ENCODE results near the gene SHROOM1.

DNA sequence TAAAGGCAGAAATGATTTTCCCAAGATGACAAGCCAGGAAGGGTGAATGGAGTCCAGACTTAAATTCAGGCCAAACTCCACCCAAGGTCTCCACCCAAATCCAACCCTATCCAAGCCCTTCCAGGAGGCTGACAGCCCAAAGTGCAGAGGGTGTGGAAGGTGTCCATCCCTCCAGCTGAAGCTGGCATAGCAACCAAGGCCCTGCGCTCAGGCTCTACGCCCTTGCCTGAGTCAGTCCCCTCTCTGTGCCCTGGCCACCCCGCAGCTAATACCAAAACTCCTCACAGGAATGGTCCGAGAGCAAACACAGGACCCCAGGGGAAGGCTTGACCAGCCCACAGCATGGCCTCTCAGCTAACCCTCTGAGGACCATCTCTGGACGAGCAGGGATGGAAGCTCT is 55.6 kb downstream of the SHROOM1 start:
- TF ChIP-seq TOE1 (IDR thresholded peaks at IDR 0.05; ENCODE audit: borderline replicate concordance) (no peak), TOE1 (CRISPR knock-in tag; IDR thresholded peaks at IDR 0.05; ENCODE audit: borderline replicate concordance, low read depth) (no peak), BRD4 (IDR thresholded peaks at IDR 0.05) (no peak), MAX (CRISPR knock-in tag; IDR thresholded peaks at IDR 0.05) (no peak), NR2F6 (CRISPR knock-in tag; IDR thresholded peaks at IDR 0.05) (no peak), RCOR1 (IDR thresholded peaks at IDR 0.05; ENCODE audit: borderline replicate concordance in 1 of 2, low read depth in 2 of 2, low read length in 2 of 2) (no peak), HMBOX1 (IDR thresholded peaks at IDR 0.05) (no peak), HDAC2 (IDR thresholded peaks at IDR 0.05) (no peak), FOXK1 (CRISPR knock-in tag; IDR thresholded peaks at IDR 0.05; ENCODE audit: borderline replicate concordance) (no peak), ELF1 (tag; IDR thresholded peaks at IDR 0.05) (no peak), MTA3 (IDR thresholded peaks at IDR 0.05; ENCODE audit: borderline replicate concordance) (no peak)
- TF ChIP-seq, protein P1, sequence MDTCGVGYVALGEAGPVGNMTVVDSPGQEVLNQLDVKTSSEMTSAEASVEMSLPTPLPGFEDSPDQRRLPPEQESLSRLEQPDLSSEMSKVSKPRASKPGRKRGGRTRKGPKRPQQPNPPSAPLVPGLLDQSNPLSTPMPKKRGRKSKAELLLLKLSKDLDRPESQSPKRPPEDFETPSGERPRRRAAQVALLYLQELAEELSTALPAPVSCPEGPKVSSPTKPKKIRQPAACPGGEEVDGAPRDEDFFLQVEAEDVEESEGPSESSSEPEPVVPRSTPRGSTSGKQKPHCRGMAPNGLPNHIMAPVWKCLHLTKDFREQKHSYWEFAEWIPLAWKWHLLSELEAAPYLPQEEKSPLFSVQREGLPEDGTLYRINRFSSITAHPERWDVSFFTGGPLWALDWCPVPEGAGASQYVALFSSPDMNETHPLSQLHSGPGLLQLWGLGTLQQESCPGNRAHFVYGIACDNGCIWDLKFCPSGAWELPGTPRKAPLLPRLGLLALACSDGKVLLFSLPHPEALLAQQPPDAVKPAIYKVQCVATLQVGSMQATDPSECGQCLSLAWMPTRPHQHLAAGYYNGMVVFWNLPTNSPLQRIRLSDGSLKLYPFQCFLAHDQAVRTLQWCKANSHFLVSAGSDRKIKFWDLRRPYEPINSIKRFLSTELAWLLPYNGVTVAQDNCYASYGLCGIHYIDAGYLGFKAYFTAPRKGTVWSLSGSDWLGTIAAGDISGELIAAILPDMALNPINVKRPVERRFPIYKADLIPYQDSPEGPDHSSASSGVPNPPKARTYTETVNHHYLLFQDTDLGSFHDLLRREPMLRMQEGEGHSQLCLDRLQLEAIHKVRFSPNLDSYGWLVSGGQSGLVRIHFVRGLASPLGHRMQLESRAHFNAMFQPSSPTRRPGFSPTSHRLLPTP (IDR thresholded peaks at IDR 0.05; ENCODE audit: borderline replicate concordance, extremely low read depth, insufficient read length) = no peak
- TF ChIP-seq, protein P2, sequence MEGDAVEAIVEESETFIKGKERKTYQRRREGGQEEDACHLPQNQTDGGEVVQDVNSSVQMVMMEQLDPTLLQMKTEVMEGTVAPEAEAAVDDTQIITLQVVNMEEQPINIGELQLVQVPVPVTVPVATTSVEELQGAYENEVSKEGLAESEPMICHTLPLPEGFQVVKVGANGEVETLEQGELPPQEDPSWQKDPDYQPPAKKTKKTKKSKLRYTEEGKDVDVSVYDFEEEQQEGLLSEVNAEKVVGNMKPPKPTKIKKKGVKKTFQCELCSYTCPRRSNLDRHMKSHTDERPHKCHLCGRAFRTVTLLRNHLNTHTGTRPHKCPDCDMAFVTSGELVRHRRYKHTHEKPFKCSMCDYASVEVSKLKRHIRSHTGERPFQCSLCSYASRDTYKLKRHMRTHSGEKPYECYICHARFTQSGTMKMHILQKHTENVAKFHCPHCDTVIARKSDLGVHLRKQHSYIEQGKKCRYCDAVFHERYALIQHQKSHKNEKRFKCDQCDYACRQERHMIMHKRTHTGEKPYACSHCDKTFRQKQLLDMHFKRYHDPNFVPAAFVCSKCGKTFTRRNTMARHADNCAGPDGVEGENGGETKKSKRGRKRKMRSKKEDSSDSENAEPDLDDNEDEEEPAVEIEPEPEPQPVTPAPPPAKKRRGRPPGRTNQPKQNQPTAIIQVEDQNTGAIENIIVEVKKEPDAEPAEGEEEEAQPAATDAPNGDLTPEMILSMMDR (IDR thresholded peaks at IDR 0.05 in 2 of 3, conservative IDR thresholded peaks at IDR 0.05 in 1 of 3; ENCODE audit: insufficient read depth in 2 of 3, low read depth in 1 of 3, low read length in 3 of 3) = no peak
- TF ChIP-seq, protein P3, sequence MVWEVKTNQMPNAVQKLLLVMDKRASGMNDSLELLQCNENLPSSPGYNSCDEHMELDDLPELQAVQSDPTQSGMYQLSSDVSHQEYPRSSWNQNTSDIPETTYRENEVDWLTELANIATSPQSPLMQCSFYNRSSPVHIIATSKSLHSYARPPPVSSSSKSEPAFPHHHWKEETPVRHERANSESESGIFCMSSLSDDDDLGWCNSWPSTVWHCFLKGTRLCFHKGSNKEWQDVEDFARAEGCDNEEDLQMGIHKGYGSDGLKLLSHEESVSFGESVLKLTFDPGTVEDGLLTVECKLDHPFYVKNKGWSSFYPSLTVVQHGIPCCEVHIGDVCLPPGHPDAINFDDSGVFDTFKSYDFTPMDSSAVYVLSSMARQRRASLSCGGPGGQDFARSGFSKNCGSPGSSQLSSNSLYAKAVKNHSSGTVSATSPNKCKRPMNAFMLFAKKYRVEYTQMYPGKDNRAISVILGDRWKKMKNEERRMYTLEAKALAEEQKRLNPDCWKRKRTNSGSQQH (CRISPR knock-in tag; IDR thresholded peaks at IDR 0.05) = no peak
- TF ChIP-seq, protein P4, sequence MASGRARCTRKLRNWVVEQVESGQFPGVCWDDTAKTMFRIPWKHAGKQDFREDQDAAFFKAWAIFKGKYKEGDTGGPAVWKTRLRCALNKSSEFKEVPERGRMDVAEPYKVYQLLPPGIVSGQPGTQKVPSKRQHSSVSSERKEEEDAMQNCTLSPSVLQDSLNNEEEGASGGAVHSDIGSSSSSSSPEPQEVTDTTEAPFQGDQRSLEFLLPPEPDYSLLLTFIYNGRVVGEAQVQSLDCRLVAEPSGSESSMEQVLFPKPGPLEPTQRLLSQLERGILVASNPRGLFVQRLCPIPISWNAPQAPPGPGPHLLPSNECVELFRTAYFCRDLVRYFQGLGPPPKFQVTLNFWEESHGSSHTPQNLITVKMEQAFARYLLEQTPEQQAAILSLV (tag; IDR thresholded peaks at IDR 0.05) = no peak

All from K562 (cell line).